Natural killer cell (primary cell): ENCODE measurements around the gene DLX1. TPM values are rescaled to one million over a fixed set of nuclear protein-coding genes. Genes with fewer than 3 reads are reported as not detected.
A peak's percentile ranks its signal among the peaks of the same experiment; 100 is the strongest.

Experiments used
- ATAC-seq, 3 donors: fragments of 150-1000 bp in 2 of 3; fragments of 200-7000 bp in 1 of 3; cut with Tn5 transposase; 1 replicate in 1 of 3; 2 replicates in 2 of 3; pipeline ENCODE4 v1.10.0; 2021; ENCODE audit warnings: mild to moderate bottlenecking in 2 of 3, moderate library complexity in 2 of 3
- DNase-seq, 2 donors: peaks; one replicate each; pipeline versions ENCODE4 v3.0.0 to v3.0.0-alpha.2; 2013 to 2021; ENCODE audit warnings: mixed read lengths in 1 of 2
- H3K27ac ChIP-seq: one replicate; pipeline ENCODE4 v1.5.1; 2013; ENCODE audit warnings: mild to moderate bottlenecking, low read length
- H3K27me3 ChIP-seq: one replicate; pipeline ENCODE4 v1.6.1; 2013; ENCODE audit warnings: low read length; ENCODE audit not compliant: control insufficient read depth, insufficient read depth
- H3K36me3 ChIP-seq: one replicate; pipeline ENCODE4 v1.6.1; 2013; ENCODE audit warnings: low read length; ENCODE audit not compliant: control insufficient read depth, insufficient read depth
- H3K4me1 ChIP-seq: one replicate; pipeline ENCODE4 v1.6.1; 2013; ENCODE audit warnings: low read length; ENCODE audit not compliant: control insufficient read depth, insufficient read depth
- H3K4me3 ChIP-seq: one replicate; pipeline ENCODE4 v1.5.1; 2013; ENCODE audit warnings: low read length
- H3K9me3 ChIP-seq: one replicate; pipeline ENCODE4 v1.6.1; 2013; ENCODE audit warnings: low read length; ENCODE audit not compliant: control insufficient read depth, insufficient read depth
- H3K27ac Mint-ChIP-seq, 2 donors: one replicate each; pipeline ENCODE4 v1.8.0; 2022; ENCODE audit warnings: mild to moderate bottlenecking in 2 of 2, mixed read lengths in 2 of 2, moderate library complexity in 1 of 2
- H3K27me3 Mint-ChIP-seq, 2 donors: one replicate each; pipeline ENCODE4 v1.8.0; 2022; ENCODE audit warnings: low read depth in 2 of 2, mixed read lengths in 2 of 2
- H3K36me3 Mint-ChIP-seq: one replicate; pipeline ENCODE4 v1.8.0; 2022; ENCODE audit warnings: mixed read lengths
- H3K4me1 Mint-ChIP-seq, 2 donors: one replicate each; pipeline ENCODE4 v1.8.0; 2022; ENCODE audit warnings: mixed read lengths in 2 of 2
- H3K4me3 Mint-ChIP-seq: one replicate; pipeline ENCODE4 v1.8.0; 2022; ENCODE audit warnings: mild to moderate bottlenecking, moderate library complexity, mixed read lengths
- H3K9me3 Mint-ChIP-seq, 2 donors: one replicate each; pipeline ENCODE4 v1.8.0; 2022; ENCODE audit warnings: mixed read lengths in 2 of 2
- WGBS: methylation state at CpG from one replicate; pipeline ENCODE4 v1.1.7; 2013; ENCODE audit warnings: missing lambda C conversion rate; ENCODE audit not compliant: insufficient coverage; 5-methylcytosine and 5-hydroxymethylcytosine counted together
- intact Hi-C: fragments of 100-400 bp; cut with micrococcal nuclease; formaldehyde crosslinking; loops from one replicate; pipeline ENCODE4 v1.14.2; 2022
- total RNA-seq, 4 donors: library from RNA; stranded (reverse); fragments of 120-200 nt in 1 of 4; gene quantifications; one replicate each; pipeline versions ENCODE4 v1.2.3 to v1.2.4, GENCODE V29; 2013 to 2022
- TF ChIP-seq, protein P1 (sequence below): fragments of 200-600 bp; IDR thresholded peaks from one replicate; pipeline ENCODE4 v1.8.0; 2022; ENCODE audit warnings: antibody characterized with exemption

DLX1 gene
- total RNA-seq, 3 donors from 2014 or later (not counting 1 experiment from before 2014, with no cell fraction given), result not detected

DNA sequence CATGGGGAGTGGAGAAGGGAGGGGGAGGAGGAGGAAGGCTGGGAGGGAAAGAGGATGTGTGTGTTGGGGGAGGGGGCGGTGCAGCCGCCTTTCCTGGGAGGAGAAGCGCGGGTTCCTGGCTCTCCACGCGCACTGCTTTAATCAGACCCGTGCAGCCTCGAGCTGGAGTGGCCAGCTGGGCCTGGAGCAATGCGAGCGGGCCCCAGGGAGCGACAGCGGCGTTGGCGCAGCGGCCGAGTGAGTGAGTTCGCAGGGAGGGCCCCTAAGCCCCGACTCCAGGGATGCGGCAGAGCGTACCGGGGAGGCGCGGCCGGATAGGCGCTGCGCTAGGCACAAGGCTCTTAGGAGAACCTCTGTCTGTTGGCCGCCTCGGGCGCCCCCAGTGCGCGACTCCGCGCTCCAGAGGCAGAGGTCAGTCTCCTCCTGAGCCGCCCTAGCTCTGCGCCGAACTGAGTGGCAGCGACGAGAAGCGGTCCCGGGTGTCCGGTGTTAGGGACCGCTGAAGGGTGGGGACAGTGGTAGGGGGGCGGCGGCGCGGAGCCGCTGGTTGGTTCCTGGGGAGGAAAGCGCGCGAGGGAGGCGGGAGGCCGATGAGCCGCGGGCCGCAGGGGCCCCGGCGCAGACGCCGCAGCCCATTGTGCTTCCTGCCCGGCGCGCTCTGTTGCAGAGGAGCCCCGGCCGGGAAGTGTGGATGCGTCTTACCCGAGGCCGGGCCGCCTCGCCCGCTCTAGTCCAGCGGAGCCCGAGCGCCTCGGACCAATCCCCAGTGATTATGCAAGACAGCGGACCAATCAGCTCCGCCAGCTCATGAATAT is 455 bp upstream of the DLX1 start:
- under 1% methylated on average over 76 of the region's 76 CpGs for WGBS
- TF ChIP-seq, protein P1, sequence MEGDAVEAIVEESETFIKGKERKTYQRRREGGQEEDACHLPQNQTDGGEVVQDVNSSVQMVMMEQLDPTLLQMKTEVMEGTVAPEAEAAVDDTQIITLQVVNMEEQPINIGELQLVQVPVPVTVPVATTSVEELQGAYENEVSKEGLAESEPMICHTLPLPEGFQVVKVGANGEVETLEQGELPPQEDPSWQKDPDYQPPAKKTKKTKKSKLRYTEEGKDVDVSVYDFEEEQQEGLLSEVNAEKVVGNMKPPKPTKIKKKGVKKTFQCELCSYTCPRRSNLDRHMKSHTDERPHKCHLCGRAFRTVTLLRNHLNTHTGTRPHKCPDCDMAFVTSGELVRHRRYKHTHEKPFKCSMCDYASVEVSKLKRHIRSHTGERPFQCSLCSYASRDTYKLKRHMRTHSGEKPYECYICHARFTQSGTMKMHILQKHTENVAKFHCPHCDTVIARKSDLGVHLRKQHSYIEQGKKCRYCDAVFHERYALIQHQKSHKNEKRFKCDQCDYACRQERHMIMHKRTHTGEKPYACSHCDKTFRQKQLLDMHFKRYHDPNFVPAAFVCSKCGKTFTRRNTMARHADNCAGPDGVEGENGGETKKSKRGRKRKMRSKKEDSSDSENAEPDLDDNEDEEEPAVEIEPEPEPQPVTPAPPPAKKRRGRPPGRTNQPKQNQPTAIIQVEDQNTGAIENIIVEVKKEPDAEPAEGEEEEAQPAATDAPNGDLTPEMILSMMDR, result no peak
- intact Hi-C loops, result no loop called here

DNA sequence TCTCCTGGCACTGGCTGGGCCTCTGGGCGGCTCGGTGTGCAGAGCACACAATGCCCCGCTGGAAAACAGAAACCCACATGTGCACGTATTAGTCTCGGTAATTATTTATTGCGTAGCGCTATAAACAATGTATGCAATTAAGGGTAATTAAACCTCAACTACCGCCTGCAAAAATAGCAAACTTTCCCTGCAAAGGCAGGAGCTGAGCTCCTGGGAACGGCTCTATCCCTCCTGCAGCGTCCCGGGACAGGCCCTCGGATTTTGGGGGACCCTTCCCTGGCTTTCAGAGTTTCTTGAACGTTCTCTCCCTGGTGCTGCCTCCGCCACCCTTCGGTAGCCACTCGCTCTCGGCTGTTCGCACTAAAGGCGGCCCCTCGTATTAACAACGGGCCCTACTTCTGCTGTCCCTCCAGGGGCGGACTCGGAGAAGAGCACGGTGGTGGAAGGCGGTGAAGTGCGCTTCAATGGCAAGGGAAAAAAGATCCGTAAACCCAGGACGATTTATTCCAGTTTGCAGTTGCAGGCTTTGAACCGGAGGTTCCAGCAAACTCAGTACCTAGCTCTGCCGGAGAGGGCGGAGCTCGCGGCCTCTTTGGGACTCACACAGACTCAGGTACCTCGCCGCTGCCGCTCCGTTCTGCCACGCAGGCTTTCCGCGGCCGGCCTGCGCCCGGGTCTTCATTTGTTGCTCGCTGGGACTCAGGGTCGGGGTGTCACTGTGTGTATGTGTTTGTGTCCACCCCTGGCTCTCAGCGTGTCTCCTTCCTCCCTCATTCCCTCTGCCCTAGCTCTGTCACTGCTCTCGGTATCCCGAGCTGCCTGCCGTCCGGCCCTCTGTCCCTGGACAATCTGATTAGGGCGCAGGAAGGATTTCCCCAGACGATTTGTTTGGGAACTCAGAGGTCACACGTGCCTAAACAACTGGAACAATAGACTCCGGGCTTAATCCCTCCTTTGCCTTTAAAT is 1.2 kb downstream of the DLX1 start:
- intact Hi-C loops, result loop anchor here (2.0 kb wide), 1 partner anchor 16 kb away; the partner anchor contains the start of gene DLX2
- H3K9me3 ChIP-seq, result peaks cover 4% of the 10 kb centered on the region
- peaks cover 95% of the 10 kb centered on the region for H3K27me3 ChIP-seq
- WGBS, result 9% methylated on average over 52 of the region's 54 CpGs
- no peak overlapping the region for H3K27ac ChIP-seq
- H3K9me3 Mint-ChIP-seq, result no peaks in the 10 kb centered on the region
- peak overlapping the region; percentile 88 for H3K4me3 Mint-ChIP-seq
- H3K27me3 Mint-ChIP-seq, result peaks cover 78 to 95% of the 10 kb centered on the region in 2 donors
- H3K36me3 Mint-ChIP-seq, result no peaks in the 10 kb centered on the region
- peaks cover 63% of the 10 kb centered on the region for H3K4me1 ChIP-seq
- peak in 1 of 2 donors; percentile 83 for DNase-seq
- H3K27ac Mint-ChIP-seq, result peak overlapping the region; percentile 71 to 83
- no peak overlapping the region for H3K4me3 ChIP-seq
- H3K4me1 Mint-ChIP-seq, result peaks cover 53 to 65% of the 10 kb centered on the region in 2 donors
- peak in 2 of 3 donors; percentile 41 to 52 for ATAC-seq
- TF ChIP-seq, protein P1, result no peak
- no peaks in the 10 kb centered on the region for H3K36me3 ChIP-seq

More for the DNA sequence above, 455 bp upstream of the DLX1 start:
- no peaks in the 10 kb centered on the region for H3K9me3 Mint-ChIP-seq
- Histone ChIP-seq H3K27ac (no peak overlapping the region), H3K4me1 (peaks cover 70% of the 10 kb centered on the region), H3K4me3 (peak overlapping the region; percentile 19), H3K9me3 (peaks cover 16% of the 10 kb centered on the region), H3K36me3 (no peaks in the 10 kb centered on the region), H3K27me3 (peaks cover 98% of the 10 kb centered on the region)
- DNase-seq, result peak in 1 of 2 donors; percentile 72
- H3K4me3 Mint-ChIP-seq, result peak overlapping the region; percentile 88
- H3K27me3 Mint-ChIP-seq, result peaks cover 79 to 95% of the 10 kb centered on the region in 2 donors
- peak overlapping the region; percentile 71 to 83 for H3K27ac Mint-ChIP-seq
- no peaks in the 10 kb centered on the region for H3K36me3 Mint-ChIP-seq
- H3K4me1 Mint-ChIP-seq, result peaks cover 61 to 70% of the 10 kb centered on the region in 2 donors
- ATAC-seq, result peak; percentile 73 to 75 (median 75)

DNA sequence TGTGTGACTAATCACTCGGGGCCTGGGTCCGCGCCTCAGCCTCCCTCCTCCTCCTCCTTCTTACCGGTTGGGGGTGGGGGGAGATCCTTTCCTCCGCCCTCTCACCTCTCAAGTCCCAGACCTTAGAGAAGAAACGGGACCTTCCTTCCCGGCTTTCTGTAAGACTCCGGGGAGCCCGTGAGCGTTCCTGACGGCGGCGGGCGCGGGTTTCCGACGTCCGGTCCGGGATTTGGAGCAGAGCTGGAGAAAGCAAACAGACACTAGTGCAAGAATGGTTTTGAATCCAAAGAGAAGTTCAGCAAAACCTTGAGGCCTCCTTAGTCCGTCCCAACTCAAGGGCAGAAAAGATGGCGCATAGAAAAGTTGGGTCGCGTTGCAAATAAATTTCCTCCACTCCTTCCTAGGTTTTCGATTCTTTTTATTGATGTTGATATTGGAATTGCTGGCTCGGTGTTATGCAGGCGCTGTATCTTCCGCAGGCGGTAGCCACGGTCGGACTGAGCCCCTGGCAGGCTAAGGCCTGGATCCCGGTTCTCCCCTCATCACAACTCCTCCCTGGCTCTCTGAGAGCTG is 2.0 kb downstream of the DLX1 start:
- peaks cover 95% of the 10 kb centered on the region for H3K27me3 ChIP-seq
- peak overlapping the region; percentile 88 for H3K4me3 Mint-ChIP-seq
- H3K36me3 Mint-ChIP-seq, result no peaks in the 10 kb centered on the region
- H3K27me3 Mint-ChIP-seq, result peaks cover 81 to 95% of the 10 kb centered on the region in 2 donors
- WGBS, result 15% methylated on average over 24 of the region's 31 CpGs
- DNase-seq (peak in 1 of 2 donors; percentile 37), ATAC-seq (no peak)
- H3K4me1 ChIP-seq, result peaks cover 60% of the 10 kb centered on the region
- no peak overlapping the region for H3K4me3 ChIP-seq
- TF ChIP-seq, protein P1, result no peak
- H3K36me3 ChIP-seq, result no peaks in the 10 kb centered on the region
- H3K4me1 Mint-ChIP-seq, result peaks cover 53 to 65% of the 10 kb centered on the region in 2 donors
- no peak overlapping the region for H3K27ac ChIP-seq
- no peaks in the 10 kb centered on the region for H3K9me3 ChIP-seq
- peak overlapping the region; percentile 29 to 70 for H3K27ac Mint-ChIP-seq
- no peaks in the 10 kb centered on the region for H3K9me3 Mint-ChIP-seq
- intact Hi-C loops, result loop anchor here (2.0 kb wide), 1 partner anchor 16 kb away; the partner anchor contains the start of gene DLX2
